IPS-15b (cell line): ENCODE results near the gene CHCHD6.

Experiments used
- H3K27me3 ChIP-seq: one replicate; pipeline ENCODE4 v1.6.1; 2013; ENCODE audit warnings: low read length; ENCODE audit not compliant: control insufficient read depth, insufficient read depth
- H3K36me3 ChIP-seq: one replicate; pipeline ENCODE4 v1.6.1; 2013; ENCODE audit warnings: low read length; ENCODE audit not compliant: control insufficient read depth, insufficient read depth
- H3K4me1 ChIP-seq: one replicate; pipeline ENCODE4 v1.6.1; 2013; ENCODE audit warnings: mild to moderate bottlenecking, low read length; ENCODE audit not compliant: control insufficient read depth, insufficient read depth
- H3K4me3 ChIP-seq: one replicate; pipeline ENCODE4 v1.5.1; 2013; ENCODE audit warnings: low read depth, low read length
- H3K9ac ChIP-seq: one replicate; pipeline ENCODE4 v1.6.1; 2013; ENCODE audit warnings: low read depth, mild to moderate bottlenecking, low read length
- H3K9me3 ChIP-seq: one replicate; pipeline ENCODE4 v1.6.1; 2013; ENCODE audit warnings: mild to moderate bottlenecking, low read length; ENCODE audit not compliant: control insufficient read depth, insufficient read depth

CHCHD6 gene

DNA sequence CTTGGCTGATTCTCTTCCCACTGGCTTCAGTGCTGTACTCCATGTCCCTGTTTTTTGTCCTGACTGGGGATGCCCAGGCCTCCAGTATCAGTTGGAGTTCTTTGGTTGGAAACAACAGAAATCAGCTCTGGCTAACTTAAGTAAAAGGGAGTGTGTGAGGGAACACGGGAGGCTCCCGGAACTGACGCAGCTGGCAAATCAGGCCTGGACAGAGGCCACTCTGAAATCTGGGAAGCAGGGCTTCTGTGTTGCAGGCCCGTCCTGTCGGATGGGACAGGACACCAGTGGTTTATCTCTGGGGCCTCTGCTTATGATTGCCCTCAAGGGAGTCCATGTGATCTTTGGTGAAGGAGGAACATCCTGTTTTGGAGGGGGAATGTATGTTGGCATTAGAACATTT is 124.3 kb downstream of the CHCHD6 start:
- no peaks in the 10 kb centered on the region for H3K9me3 ChIP-seq
- no peaks in the 10 kb centered on the region for H3K4me1 ChIP-seq

DNA sequence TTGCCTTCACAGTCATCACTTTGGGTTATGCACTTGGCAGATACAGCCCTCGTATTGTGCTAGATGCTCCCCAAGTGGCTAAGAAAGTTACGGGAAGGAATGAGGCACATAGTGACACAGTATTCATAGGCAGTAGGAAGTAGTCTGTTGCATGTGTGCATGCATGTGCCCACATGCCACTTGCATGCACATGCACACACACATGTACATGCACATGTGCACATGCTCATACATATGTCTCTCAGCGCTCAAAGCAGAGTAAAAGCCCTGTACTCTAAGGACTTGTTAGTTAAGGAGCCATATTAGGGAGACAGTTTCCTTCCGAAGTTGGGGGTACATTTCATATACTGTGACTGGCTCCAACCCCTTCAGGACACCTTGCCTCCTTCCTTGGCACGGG is 128.9 kb downstream of the CHCHD6 start:
- Histone ChIP-seq H3K9ac (no peak overlapping the region), H3K4me3 (no peak overlapping the region), H3K27me3 (no peaks in the 10 kb centered on the region), H3K4me1 (no peaks in the 10 kb centered on the region), H3K9me3 (no peaks in the 10 kb centered on the region), H3K36me3 (no peaks in the 10 kb centered on the region)

More for the DNA sequence above, 124.3 kb downstream of the CHCHD6 start:
- H3K9ac ChIP-seq: no peak overlapping the region
- no peak overlapping the region for H3K4me3 ChIP-seq
- H3K36me3 ChIP-seq: no peaks in the 10 kb centered on the region
- no peaks in the 10 kb centered on the region for H3K27me3 ChIP-seq

DNA sequence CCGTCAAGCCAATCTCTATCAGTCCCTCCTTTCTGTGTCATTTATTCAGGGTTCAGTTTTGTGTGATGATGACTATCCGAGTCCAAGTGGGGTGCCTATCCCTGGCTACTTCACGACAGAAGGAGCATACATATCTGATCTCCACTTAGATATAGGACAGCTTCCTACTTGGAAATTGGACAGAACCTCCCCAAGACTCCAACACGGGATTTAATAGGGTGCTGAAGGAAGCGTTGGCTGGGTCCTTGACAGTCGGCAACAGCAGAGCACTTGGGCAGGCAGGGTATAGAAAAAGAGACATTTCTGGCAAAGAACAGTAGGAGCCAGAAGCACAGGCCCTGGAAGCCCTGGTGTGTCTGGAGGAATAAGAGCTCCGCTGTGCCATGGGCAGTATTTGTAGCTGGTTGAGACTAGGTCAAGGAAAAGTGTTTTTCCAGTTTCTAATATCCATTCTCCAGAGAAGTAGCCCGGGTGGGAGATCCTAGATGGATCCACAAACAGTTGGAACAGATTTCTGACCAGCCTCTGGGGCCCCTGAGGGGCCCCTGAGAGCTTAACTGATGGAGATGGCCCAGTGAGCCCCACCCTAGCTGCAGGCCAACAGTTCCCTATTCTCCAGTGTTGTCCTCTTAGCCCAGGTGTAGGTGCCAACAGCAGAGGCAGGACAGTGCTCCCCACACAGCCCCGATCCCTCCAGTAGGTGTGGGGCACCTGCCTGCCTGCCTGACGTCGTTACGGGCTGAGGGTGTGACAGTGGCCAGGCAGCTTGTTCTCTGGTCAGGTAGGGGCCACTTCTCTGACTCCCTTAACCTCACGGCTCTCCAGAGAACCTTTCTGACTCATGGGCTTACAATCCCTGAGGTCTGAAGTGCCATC is 130.8 kb downstream of the CHCHD6 start:
- Histone ChIP-seq H3K27me3 (no peaks in the 10 kb centered on the region), H3K36me3 (no peaks in the 10 kb centered on the region), H3K9ac (no peak overlapping the region)

DNA sequence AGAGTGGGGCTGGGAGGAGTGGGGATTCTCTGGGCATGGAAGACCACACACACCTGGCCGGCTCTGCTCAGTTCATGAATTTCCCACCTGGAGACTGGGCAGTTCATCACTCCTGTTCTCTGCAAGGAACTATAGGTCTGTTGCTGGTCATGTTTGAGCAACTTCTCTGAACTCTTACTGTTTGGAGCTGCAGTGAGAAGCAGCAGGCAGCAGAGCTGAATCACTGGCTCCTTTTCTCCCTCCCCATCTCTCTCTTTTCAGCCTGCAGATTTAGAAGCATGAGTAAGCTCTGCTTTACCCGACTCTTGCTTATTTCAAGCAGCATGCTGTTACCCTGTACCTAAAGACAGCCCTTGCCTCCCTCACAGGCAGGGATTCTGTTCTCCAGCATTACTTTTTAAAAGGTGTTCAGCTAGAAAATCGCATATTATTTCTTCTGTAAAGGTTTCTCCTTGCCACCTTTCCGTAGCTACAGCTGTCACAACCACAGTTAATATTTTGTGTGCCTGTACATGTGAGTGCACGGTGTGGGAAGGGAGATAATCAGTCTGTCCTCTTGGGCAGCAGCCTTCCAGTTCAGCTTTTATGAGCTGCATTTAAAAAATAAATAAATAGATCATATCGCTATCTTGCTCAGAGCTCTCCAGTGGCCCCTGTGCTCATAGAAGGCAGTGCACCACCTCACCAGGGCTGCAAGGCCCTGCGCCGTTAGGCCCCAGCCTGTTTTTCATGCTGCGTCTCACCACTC is 131.6 kb downstream of the CHCHD6 start:
- no peaks in the 10 kb centered on the region for H3K9me3 ChIP-seq
- H3K4me3 ChIP-seq: no peak overlapping the region
- no peaks in the 10 kb centered on the region for H3K36me3 ChIP-seq
- H3K4me1 ChIP-seq: no peaks in the 10 kb centered on the region
- no peak overlapping the region for H3K9ac ChIP-seq
- H3K27me3 ChIP-seq: no peaks in the 10 kb centered on the region

More for the DNA sequence above, 130.8 kb downstream of the CHCHD6 start:
- no peak overlapping the region for H3K4me3 ChIP-seq
- no peaks in the 10 kb centered on the region for H3K9me3 ChIP-seq
- H3K4me1 ChIP-seq: no peaks in the 10 kb centered on the region

DNA sequence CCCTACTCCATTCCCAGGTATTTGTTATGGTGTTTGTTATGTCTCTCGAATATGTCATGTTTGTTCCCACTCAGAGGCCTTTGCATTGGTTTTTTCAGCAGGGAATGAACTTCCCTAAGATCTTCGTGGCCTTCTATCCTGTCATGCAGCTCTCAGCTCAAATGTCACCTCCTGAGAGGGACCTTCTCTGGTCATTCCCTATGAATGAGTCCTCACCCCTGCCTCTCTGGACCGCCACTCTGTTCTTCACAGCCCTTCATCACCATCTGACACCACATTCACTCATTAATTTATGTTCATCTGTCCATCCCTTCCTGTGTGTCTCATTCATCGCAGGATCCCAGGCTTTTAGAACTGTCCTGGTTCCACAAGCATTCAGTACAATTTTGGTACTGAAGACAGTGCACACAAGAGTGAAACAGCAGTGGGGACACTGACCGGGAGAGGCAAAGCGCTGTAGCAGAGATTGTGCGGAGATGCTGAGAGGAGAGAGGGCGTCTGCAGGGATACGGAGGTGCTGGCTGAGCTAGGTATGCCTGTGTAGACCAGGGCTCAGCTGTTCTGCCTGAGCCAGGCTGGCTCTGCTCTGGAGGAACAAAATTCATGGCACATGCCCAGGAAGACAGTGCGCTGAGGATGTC is 132.3 kb downstream of the CHCHD6 start:
- Histone ChIP-seq H3K9ac (no peak overlapping the region), H3K9me3 (no peaks in the 10 kb centered on the region), H3K4me1 (no peaks in the 10 kb centered on the region), H3K4me3 (no peak overlapping the region), H3K36me3 (no peaks in the 10 kb centered on the region), H3K27me3 (no peaks in the 10 kb centered on the region)

DNA sequence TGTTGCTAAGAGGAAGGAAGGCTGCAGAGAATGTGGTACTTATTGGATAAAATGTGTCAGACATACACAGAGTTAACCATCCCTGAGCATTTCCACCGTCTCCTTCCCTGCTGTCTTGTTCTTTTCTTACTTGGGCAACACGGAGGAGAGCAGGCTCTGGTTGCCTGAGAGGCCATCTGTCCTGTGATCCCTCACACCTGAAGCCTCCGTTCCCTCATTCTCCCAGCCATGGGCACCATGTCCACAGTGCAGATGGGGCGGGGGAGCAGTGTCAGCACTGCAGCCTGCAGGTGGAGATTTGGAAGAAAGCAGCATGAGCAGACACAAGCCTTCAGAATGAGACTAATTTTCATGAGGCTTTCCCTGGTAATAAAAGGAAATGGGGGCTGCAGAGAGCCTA is 133.7 kb downstream of the CHCHD6 start:
- no peaks in the 10 kb centered on the region for H3K9me3 ChIP-seq

DNA sequence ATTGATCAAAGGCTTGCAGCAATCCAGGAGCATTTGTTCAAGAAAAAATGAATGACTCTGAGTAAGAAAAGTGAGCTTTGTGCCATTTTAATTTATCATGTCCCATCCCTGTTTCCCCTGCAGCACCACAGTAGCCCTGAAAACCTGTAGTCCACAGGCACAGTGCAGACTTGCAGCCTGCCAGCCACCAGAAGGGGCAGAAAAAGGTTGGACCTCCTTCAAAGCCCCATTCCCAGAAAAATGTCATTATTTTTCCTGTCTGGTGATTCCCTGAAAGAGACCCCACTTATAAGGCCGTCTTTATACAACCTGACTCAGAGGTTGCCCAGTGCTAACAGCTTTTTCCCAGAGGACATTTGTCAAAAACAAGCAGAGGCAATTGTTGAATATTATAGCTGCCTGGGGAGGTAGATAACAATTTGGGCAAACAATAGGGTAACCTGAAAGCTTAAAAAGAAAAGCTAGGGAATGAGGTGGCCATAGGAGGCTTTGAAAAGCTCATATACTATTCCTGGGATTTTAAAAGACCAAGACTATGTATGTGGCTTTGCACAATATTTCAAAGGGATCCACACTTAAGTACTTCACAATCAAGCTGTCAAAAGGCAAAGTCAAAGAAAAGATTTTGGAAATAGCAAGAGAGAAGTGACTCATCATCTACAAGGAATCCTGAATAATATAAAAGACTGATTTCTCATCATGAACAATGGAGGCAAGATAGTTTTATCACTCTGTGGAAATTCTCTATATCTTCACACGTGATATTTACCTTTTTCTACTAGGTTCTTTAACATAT is 142.1 kb downstream of the CHCHD6 start:
- no peaks in the 10 kb centered on the region for H3K9me3 ChIP-seq
- no peaks in the 10 kb centered on the region for H3K27me3 ChIP-seq
- no peak overlapping the region for H3K9ac ChIP-seq
- no peaks in the 10 kb centered on the region for H3K36me3 ChIP-seq
- no peak overlapping the region for H3K4me3 ChIP-seq
- H3K4me1 ChIP-seq: peaks cover 7% of the 10 kb centered on the region

More for the DNA sequence above, 133.7 kb downstream of the CHCHD6 start:
- no peaks in the 10 kb centered on the region for H3K4me1 ChIP-seq
- no peaks in the 10 kb centered on the region for H3K36me3 ChIP-seq
- H3K9ac ChIP-seq: no peak overlapping the region
- no peaks in the 10 kb centered on the region for H3K27me3 ChIP-seq
- no peak overlapping the region for H3K4me3 ChIP-seq

DNA sequence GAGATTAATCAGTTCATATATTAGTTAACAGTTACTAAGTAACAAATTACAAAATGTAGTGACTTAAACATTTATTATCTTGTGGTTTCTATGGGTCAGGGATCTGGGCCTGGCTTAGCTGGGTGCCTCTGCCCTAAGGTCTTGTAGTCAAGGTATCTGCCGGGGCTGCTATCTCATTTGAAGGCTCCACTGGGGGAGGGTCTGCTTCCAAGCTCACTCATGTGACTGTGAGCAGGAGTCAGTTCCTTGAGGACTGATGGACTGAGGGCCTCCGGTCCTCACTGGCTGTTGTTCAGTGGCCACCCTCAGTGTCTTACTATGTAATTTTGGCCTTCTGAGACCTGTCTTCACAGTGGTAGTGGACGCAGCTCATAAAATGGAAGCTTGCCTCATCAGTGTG is 143.0 kb downstream of the CHCHD6 start:
- no peaks in the 10 kb centered on the region for H3K9me3 ChIP-seq
- H3K4me1 ChIP-seq: peaks cover 7% of the 10 kb centered on the region
- H3K9ac ChIP-seq: no peak overlapping the region

DNA sequence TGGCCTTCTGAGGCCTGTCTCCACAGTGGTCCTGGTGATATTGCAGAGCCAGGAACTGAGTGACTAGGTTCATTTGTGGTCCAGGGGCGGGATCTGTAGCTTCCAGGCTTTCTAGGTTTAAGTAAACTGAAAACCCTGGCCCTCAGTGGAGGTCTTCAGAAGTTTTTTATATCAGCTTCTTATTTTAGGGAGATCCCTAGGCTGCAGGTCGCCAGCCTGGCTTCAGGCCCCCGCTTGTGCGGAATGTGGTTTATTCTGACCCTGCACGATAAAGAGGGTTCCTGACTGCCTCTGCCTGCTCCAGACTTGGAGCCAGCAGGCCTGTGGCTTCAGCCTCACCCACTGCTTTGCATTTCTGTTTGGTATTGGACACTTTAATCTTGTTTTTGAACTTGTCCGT is 145.0 kb downstream of the CHCHD6 start:
- H3K4me3 ChIP-seq: no peak overlapping the region
- peaks cover 7% of the 10 kb centered on the region for H3K4me1 ChIP-seq

More for the DNA sequence above, 143.0 kb downstream of the CHCHD6 start:
- no peak overlapping the region for H3K4me3 ChIP-seq
- no peaks in the 10 kb centered on the region for H3K36me3 ChIP-seq
- no peaks in the 10 kb centered on the region for H3K27me3 ChIP-seq

DNA sequence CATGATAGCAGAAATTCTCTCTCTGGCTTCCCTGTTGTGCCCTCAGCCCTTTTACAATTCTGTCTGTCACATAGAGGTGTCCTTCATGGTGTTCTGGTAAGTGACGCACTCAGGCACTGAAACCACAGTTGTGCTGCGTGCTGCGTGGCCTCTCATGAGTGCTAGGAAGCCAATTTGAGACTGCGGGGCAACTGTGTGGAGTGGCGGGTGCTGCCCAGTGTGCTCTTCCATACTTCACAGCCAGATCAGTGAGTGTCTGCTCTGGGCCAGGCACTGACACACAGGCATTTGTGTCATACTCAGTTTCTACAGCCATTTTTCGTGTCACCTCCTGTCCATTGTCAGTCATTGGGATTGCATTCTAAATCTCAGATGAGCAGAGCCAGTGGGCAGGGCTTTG is 145.7 kb downstream of the CHCHD6 start:
- H3K36me3 ChIP-seq: no peaks in the 10 kb centered on the region
- H3K4me1 ChIP-seq: peaks cover 7% of the 10 kb centered on the region
- no peak overlapping the region for H3K9ac ChIP-seq
- H3K27me3 ChIP-seq: no peaks in the 10 kb centered on the region
- no peak overlapping the region for H3K4me3 ChIP-seq
- no peaks in the 10 kb centered on the region for H3K9me3 ChIP-seq

More for the DNA sequence above, 145.0 kb downstream of the CHCHD6 start:
- Histone ChIP-seq H3K9ac (no peak overlapping the region), H3K27me3 (no peaks in the 10 kb centered on the region), H3K36me3 (no peaks in the 10 kb centered on the region), H3K9me3 (no peaks in the 10 kb centered on the region)
